22Rv1 (cell line): Measurements from ENCODE around the gene SLC15A1.

ENCODE experiments used
- H3K27ac ChIP-seq: fragments of 450-650 bp; 2 replicates; pipeline ENCODE4 v1.5.1; 2017
- ZFX ChIP-seq: fragments of 450-650 bp; IDR thresholded peaks from 2 replicates; pipeline ENCODE4 v1.6.1; 2017; ENCODE audit warnings: antibody characterized with exemption, borderline replicate concordance
- TF ChIP-seq, protein P1 (sequence below): fragments of 450-650 bp; IDR thresholded peaks from 2 replicates; pipeline ENCODE4 v1.5.1; 2017; ENCODE audit warnings: mild to moderate bottlenecking

SLC15A1 gene

DNA sequence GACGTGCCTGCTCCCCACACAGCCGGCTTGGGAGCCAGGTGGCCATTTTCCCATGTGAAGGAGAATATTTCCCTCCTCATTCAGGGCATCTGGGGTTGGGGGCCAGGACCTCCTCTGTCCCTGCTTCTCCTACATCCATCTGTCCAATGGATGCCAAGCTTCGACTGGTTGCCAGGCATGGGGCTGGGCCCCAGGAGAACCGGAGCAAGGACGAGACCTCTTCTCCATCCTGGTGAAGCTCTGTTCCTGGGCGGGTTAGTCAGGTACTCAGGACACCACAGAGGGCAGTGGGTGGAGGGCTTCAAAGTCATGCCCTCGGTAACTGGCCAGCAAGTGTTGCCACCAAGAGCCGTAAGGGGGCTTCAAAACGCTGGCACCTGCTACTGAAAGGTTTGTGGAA is 22.3 kb upstream of the SLC15A1 start:
- no peak overlapping the region for H3K27ac ChIP-seq
- no peak for TF ChIP-seq ZFX
- TF ChIP-seq, protein P1, sequence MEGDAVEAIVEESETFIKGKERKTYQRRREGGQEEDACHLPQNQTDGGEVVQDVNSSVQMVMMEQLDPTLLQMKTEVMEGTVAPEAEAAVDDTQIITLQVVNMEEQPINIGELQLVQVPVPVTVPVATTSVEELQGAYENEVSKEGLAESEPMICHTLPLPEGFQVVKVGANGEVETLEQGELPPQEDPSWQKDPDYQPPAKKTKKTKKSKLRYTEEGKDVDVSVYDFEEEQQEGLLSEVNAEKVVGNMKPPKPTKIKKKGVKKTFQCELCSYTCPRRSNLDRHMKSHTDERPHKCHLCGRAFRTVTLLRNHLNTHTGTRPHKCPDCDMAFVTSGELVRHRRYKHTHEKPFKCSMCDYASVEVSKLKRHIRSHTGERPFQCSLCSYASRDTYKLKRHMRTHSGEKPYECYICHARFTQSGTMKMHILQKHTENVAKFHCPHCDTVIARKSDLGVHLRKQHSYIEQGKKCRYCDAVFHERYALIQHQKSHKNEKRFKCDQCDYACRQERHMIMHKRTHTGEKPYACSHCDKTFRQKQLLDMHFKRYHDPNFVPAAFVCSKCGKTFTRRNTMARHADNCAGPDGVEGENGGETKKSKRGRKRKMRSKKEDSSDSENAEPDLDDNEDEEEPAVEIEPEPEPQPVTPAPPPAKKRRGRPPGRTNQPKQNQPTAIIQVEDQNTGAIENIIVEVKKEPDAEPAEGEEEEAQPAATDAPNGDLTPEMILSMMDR, result no peak

- TF ChIP-seq ZFX, result no peak
- TF ChIP-seq, protein P1, result no peak
- no peak overlapping the region for H3K27ac ChIP-seq
Observed at GRCh38 chr13:98773921-98774320, 21.4 kb upstream of the SLC15A1 start.

DNA sequence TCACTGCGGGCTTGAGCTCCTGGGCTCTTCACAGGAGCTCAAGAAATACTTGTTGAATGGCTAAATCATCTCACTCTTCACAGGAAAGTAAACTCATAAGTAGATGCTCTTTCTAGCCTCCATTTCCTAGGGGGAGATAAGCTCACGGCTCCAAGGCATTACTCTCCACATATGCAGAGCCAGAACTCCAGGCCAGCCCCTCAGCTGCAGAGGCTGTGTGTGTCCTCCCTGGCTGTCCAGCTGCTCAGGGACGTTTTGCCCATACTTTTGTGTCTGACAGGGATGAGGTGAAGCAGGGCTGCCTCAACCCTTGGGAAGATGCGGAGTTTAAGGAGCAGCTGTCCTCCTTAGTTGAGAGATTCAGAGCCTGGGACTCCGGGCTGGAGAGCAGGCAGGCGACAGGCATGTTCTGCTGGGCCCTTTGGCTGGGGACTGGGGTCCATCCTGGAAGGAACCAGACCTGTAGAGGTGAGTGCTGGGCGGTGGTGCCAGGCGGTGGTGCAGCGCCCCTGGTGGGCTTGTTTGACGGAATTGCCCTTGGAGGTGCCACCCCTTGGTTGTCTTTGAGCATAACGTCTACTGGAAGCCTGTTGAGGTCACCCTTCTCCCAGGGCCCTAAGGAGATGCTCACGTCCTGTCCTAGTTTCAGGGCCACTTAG is 20.5 kb upstream of the SLC15A1 start:
- TF ChIP-seq, protein P1, result 0 out of 2 replicates have a peak, but pooled peaks have one; percentile 8
- no peak for TF ChIP-seq ZFX
- no peak overlapping the region for H3K27ac ChIP-seq

GRCh38 chr13:98771838-98772611 is 19.6 kb upstream of the SLC15A1 start:
- H3K27ac ChIP-seq, result no peak overlapping the region
- no peak for TF ChIP-seq ZFX
- TF ChIP-seq, protein P1, result no peak

DNA sequence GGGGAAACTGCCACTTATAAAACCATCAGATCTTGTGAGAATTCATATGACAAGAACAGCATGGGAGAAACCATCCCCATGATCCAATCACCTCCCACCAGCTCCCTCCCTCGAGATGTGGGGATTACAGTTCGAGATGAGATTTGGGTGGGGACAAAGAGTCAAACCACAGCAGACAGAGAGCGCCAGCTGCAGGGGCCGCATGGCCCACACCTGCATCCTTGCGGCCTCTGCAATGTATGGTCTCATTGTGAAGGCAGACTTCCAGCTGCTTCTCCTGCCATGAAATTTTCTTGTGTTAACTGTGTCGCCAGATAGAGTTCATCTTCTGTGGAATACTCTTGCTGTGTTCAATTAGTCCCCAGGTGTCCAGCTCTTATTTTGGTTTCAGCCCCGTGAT is 17.3 kb upstream of the SLC15A1 start:
- TF ChIP-seq ZFX, result no peak
- TF ChIP-seq, protein P1, result no peak
- no peak overlapping the region for H3K27ac ChIP-seq

DNA sequence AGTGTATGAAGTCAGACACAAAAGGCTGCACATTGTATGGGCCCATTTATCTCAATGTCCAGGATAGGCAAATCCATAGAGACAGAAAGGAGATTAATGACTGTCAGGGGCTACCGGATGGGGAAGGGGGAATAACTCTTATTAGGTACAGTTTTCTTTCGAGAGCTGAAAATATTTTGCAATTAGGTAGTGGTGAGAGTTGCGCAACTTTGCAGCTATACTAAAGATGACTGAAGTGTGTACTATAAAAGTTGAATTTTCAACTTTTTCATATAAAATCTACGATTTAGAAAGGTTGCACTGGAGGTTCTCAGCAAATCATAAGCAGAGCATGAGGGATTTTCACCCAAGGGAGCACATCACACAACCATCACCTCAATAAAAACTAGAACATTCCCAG is 16.1 kb upstream of the SLC15A1 start:
- H3K27ac ChIP-seq, result no peak overlapping the region
- TF ChIP-seq ZFX, result no peak
- TF ChIP-seq, protein P1, result no peak

GRCh38 chr13:98766697-98767096 is 14.2 kb upstream of the SLC15A1 start:
- H3K27ac ChIP-seq, result no peak overlapping the region
- TF ChIP-seq, protein P1, result no peak
- TF ChIP-seq ZFX, result no peak
